GM19395 (cell line): Measurements from ENCODE around the gene KIFC3.
"Not testable (repeated sequence)": the region's sequence is repeated elsewhere in the genome, so short reads cannot be mapped to it uniquely, and the experiment has no call there.

Experiments used
- ATAC-seq: cut with Tn5 transposase; IDR thresholded peaks from one replicate; pipeline ENCODE4 v1.9.1; 2021; ENCODE audit warnings: mild to moderate bottlenecking, moderate library complexity; ENCODE audit not compliant: unreplicated experiment

KIFC3 gene

DNA sequence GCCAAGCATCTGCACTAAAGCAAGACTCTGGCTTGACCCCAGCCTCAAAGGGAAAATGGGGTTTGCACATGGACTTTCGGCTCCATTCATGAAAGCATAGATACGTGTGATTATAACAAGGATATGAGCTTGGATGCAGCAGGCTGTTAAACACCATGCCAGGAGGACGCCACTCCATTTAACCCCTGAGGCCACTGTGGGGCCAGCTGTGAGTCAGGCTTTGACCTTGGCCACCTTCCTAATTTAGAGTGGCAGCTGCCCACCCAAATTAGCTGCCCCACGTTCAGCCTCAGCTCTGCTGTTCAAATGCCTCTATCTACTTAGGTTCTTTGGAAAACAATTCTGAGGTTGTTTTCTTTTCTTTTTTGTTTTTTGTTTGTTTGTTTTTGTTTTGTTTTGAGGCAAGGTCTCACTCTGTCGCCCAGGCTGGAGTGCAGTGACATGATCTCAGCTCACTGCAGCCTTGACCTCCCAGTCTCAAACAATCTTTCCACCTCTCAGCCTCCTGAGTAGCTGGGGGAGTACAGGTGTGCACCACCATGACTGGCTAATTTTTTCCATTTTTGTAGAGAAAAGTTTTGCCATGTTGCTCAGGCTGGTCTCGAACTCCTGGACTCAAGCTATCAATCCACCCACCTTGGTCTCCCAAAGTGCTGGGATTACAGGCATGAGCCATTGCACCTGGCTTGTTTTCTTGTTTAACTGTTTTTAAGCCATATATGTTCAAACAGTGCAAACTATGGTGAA, 23.2 kb upstream of the KIFC3 start:
- no peak for ATAC-seq

- no peak for ATAC-seq
Measured at GRCh38 chr16:57824888-57825287, 22.6 kb upstream of the KIFC3 start.

DNA sequence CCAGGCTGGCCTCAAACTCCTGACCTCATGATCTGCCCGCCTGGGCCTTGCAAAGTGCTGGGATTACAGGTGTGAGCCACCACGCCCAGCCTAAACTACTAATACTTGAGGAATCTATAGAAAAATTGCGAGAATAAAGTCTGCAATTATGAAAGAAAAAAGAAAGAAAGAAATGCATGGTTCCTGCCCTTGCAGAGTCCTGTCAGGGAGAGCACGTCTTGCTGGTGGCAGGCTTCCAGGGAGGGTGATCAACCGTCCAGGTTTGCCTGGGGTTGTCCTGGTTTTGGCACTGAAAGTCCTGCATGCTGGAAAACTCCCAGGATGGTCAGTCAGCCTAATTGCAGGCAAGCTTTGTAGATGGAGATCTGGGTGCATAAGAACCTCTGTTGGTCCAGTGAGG, 21.5 kb upstream of the KIFC3 start:
- ATAC-seq, result no peak

- ATAC-seq, result no peak
Measured at GRCh38 chr16:57822856-57823255, 20.6 kb upstream of the KIFC3 start.

GRCh38 chr16:57822018-57822553, 19.8 kb upstream of the KIFC3 start:
- ATAC-seq, result no peak

- no peak for ATAC-seq
Measured at GRCh38 chr16:57821149-57821971, 19.1 kb upstream of the KIFC3 start.

DNA sequence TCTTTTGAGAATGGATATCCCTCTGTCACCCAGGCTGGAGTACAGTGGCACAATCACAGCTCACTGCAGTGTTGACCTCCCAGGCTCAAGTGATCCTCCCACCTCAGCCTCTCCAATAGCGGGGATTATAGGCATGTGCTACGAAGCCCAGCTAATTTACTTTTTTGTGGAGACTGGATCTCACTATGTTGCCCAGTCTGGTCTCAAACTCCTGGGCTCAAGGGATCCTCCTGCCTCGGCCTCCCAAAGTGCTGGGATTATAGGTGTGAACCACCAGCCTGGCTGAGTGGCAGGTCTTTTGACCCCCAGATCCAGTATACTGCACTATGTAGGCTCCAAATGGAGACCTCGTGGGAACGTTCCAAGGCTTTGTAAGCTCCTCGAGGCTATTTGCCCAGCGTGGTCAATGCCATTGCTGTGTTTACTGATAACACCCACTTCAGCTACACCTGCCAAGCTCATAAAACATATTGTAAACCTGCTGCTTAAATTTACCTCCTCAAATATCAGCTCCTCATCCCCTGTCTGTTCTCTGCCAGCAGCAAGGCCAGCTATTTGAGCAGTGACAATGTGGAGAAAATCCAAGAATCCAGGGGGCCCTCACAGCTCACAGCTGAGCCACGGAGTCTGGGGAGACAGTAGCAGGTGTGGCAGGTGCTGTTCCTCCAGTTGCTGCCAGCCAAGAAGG, 16.2 kb upstream of the KIFC3 start:
- ATAC-seq, result no peak

- ATAC-seq, result no peak
Measured at GRCh38 chr16:57817680-57818079, 15.4 kb upstream of the KIFC3 start.

- ATAC-seq, result peak; percentile 71
Measured at GRCh38 chr16:57815987-57816745, 13.9 kb upstream of the KIFC3 start.

GRCh38 chr16:57814896-57815295, 12.6 kb upstream of the KIFC3 start:
- ATAC-seq, result no peak

DNA sequence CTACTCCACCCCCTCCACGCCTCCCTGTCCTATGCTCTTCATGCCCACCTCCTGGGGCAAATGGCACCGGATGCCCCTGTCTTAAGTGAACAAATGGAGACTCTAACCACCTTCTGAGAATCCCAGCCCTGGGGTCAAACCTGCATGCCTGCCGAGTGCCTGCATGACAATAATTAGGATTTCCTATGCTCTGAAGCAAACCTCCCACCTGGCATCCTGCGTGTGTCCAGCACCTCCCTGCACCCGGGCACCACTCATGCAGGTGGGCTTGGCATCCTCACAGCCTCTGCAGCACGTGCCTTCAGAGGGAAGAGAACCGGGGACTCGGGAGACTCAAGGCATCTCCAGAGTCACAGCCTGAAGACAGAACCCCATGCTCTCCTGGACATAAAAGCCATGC, 11.2 kb upstream of the KIFC3 start:
- ATAC-seq, result no peak

GRCh38 chr16:57811340-57811739, 9.0 kb upstream of the KIFC3 start:
- not testable (repeated sequence) for ATAC-seq

DNA sequence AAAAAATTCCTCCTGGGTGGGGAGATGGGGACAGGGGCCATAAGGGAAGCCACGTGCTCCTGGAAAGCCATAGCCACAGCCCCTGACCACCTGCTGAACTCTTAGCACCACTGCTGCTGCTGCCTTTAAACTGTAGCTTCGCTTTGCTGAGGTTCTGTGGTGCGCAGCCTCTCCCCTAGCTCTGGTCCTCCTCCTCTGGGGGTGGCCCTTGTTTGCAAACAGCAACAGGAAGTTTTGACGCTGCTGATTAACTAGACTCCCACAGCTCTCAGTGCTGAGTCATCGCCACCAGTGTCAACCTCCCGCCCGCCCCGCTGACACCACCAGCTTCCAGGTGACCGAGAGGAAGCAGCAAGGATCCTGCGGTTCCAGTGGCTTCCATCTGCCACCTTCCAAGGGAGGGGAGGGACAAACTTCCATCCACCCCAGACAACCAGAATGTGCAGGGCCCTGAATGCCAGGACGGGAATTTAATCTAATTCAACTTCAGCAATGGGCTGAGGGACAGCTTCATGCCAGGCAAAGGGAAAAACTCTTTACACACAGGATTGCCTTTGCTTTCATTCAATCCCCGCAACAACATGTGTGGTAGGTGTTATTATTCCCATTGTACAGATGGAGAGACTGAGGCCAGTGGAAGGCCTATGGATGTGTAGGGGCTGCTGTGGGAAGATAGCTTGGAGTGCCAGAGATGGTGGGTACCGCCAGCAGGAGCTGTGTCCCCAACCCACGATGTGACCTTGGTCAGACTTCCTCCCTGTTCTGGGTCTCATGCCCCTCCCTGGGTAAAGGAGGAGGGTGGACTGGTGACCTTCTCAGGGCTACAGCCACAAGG, 8.1 kb upstream of the KIFC3 start:
- ATAC-seq, result peak; percentile 99

- no peak for ATAC-seq
Measured at GRCh38 chr16:57809276-57810196, 7.2 kb upstream of the KIFC3 start.

GRCh38 chr16:57808589-57809228, 6.4 kb upstream of the KIFC3 start:
- ATAC-seq, result no peak

GRCh38 chr16:57807968-57808528, 5.8 kb upstream of the KIFC3 start:
- no peak for ATAC-seq

DNA sequence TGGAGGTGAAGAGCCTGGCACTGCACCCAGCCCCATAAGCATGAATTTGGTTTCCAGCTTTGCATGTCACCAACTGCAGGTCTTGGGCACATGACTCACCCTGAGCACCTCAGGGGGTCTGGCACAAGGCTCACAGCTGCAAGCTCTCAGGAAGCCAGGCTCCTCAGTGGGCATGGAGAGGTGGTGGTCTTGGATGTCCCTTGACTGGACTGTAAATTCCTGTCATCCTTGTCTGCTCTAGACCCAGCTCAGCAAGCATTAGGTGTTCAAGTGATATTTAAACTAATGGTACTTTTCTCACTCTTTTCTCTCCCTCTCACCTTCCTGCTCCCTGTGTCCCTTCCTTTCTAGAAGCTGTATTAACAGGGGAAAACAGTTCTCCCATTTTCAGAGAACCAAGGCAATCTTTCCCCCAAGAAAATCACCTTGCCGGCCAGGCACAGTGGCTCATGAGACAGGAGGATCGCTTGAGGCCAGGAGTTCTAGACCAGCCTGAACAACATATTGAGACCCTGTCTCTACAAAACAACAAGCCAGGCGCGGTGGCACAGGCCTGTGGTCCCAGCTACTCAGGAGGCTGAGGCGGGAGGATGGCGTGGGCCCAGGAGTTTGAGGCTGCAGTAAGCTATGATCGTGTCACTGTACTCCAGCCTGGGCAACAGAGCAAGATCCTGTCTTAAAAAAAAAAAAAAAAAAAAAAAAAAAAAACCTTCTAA, 5.1 kb upstream of the KIFC3 start:
- no peak for ATAC-seq
